Sigmoid colon (tissue), 4 donors: ENCODE measurements around the gene PPDPF.
"Not testable (repeated sequence)": the region's sequence is repeated elsewhere in the genome, so short reads cannot be mapped to it uniquely, and the experiment has no call there.

ENCODE experiments used
- EP300 ChIP-seq, 4 donors: sonication (generic); formaldehyde crosslinking; IDR thresholded peaks; one replicate each; pipeline ENCODE4 v1.6.1; 2017; ENCODE audit warnings: antibody characterized with exemption in 4 of 4
- POLR2A ChIP-seq, 2 donors: fragments of 450-650 bp; IDR thresholded peaks; one replicate each; pipeline ENCODE4 v1.6.1; 2016; ENCODE audit warnings: antibody characterized with exemption in 2 of 2, mild to moderate bottlenecking in 2 of 2, moderate library complexity in 2 of 2
- POLR2AphosphoS5 ChIP-seq, 4 donors: sonication (generic); formaldehyde crosslinking; IDR thresholded peaks; one replicate each; pipeline ENCODE4 v1.6.1; 2017; ENCODE audit warnings: antibody characterized with exemption in 4 of 4
- TF ChIP-seq, protein P1 (sequence below), 4 experiments: fragments of 450-650 bp in 3 of 4; fragments of 200-600 bp in 1 of 4; IDR thresholded peaks; one replicate each; pipeline ENCODE4 v1.5.1; 2016 to 2019; ENCODE audit warnings: antibody characterized with exemption in 4 of 4, mild to moderate bottlenecking in 3 of 4, moderate library complexity in 2 of 4

GRCh38 chr20:63571087-63571478, 50.5 kb downstream of the PPDPF start:
- TF ChIP-seq, protein P1, sequence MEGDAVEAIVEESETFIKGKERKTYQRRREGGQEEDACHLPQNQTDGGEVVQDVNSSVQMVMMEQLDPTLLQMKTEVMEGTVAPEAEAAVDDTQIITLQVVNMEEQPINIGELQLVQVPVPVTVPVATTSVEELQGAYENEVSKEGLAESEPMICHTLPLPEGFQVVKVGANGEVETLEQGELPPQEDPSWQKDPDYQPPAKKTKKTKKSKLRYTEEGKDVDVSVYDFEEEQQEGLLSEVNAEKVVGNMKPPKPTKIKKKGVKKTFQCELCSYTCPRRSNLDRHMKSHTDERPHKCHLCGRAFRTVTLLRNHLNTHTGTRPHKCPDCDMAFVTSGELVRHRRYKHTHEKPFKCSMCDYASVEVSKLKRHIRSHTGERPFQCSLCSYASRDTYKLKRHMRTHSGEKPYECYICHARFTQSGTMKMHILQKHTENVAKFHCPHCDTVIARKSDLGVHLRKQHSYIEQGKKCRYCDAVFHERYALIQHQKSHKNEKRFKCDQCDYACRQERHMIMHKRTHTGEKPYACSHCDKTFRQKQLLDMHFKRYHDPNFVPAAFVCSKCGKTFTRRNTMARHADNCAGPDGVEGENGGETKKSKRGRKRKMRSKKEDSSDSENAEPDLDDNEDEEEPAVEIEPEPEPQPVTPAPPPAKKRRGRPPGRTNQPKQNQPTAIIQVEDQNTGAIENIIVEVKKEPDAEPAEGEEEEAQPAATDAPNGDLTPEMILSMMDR (IDR thresholded peaks at IDR 0.05) = not testable (repeated sequence)
- not testable (repeated sequence) for TF ChIP-seq POLR2A, EP300, POLR2AphosphoS5 (IDR thresholded peaks at IDR 0.05)
